ENCODE measurements around the gene TRIM71.

TRIM71 gene

GRCh38 chr3:32886911-32887310, 69.1 kb downstream of the TRIM71 start:
- no peak for DNase-seq

DNA sequence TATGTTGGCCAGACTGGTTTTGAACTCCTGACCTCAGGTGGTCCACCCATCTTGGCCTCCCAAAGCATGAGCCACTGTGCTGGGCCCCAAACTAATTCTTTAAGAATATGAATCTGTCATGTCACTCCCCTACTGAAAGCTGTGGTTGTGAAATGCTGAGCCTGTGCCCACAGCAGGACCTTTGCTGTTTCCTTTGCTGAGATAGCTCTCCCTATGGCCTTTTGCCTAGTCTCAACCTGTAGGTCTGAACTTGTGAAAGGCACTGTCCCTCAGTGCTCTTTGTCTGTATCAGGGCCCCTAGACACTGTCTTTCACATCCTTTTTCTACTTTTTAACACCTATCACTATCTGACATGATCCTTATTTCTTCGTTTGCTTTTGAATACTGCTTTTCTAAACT, 70.9 kb downstream of the TRIM71 start:
- DNase-seq = no peak

- DNase-seq = no peak
These were observed 72.9 kb downstream of the TRIM71 start for GRCh38 chr3:32890420-32891276.

DNA sequence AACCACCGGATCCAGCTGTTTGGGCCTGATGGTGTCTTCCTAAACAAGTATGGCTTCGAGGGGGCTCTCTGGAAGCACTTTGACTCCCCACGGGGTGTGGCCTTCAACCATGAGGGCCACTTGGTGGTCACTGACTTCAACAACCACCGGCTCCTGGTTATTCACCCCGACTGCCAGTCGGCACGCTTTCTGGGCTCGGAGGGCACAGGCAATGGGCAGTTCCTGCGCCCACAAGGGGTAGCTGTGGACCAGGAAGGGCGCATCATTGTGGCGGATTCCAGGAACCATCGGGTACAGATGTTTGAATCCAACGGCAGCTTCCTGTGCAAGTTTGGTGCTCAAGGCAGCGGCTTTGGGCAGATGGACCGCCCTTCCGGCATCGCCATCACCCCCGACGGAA, 73.6 kb downstream of the TRIM71 start:
- no peak for DNase-seq

DNA sequence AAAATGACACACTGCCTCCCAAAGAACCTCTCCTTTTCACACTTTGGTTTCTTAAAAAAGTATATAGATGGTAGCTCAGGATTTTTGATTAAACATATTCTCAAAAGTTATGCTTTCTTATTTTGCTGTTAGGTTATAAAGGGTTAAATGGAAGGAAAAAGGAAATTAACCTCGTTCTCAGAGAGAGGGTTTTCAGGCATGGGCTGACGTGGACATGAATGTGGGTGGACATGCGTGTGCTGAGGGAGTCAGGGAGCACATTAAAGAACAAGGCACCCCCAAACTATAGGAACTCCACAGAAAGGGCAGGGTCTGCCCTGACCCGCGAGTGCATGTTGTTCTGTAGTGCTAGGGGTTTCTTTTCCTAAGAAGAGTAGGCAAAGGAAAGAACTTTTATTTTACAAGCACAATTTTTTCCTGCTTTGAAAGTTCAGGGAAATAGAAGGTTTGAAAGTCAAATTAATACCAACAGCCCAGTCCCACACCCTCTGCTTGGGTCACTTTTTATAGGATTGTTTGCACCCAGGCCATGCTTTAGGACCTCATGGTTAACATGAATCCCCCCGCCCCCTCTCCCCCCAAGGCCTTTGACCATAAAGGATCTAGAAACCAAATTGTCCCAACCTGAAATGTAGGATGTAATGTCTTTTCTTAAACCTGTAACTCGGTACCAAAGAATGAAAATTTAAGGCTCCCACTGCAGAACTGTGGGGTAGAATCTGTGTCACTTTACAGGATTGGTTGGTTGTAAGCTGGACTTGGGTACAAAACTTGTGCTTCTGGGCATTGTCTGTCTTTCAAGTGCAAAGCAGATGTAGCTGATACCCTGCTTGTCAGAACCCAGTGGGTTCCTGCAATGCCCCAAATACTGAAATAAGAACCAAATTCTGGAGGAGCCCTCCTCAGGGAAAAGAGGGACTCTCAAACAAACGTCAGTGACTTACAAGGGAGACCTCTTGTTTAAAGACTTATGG, 75.1 kb downstream of the TRIM71 start:
- DNase-seq = no peak

GRCh38 chr3:32894977-32895376, 77.2 kb downstream of the TRIM71 start:
- no peak for DNase-seq

GRCh38 chr3:32895701-32896100, 77.9 kb downstream of the TRIM71 start:
- peak in 4 of 56 donors; percentile 5 to 10 (median 6) for DNase-seq

DNA sequence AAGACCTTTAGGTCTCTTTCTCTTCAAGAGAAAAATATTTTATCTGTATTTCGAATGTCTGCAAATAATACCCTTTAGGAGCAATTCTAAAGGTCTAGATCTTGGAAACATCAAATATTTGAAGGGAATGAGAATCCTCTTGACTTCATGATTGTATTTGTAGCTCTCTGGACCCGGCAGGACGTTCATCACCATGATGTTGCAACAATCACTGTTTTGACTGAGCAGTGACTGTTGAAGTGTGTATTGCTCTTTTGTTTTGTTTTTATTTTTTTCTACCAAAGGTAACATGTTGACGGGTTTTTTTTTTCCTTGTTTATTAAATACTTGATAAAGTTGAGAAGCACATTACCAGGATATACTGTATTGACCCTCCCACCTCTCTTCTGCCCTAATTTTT, 78.3 kb downstream of the TRIM71 start:
- no peak for DNase-seq

GRCh38 chr3:32897001-32897601, 79.3 kb downstream of the TRIM71 start:
- DNase-seq = no peak

DNA sequence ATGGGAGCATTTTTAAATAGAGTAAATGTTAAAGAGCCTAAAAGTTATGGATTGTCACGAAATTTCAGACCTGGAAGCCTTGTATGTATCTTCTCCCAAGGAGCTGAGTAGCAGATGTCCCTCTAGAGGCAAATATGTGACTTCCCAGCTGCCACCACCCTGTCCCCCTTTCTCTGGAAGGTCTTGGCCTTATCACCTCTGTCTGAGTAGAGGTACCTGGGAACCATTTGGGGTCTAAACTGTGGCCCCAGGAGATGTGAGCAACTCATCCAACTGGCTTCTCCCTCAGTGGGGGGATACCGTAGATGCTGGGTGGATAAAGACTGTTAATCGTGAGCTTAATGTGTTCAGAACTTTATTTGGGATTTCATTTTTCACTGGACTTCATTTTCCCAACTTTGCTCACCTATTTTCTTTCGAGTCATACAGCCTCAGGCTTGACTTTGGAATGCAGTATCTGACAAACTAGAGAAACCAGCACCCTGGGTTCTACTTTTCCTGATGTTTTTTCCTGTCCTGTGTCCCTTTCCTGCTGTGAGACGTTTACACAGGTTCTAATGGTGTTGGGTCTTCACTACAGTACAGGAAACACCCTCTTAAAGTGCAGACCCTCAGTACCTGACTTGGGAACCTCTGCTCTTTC, 80.3 kb downstream of the TRIM71 start:
- DNase-seq = no peak

GRCh38 chr3:32899265-32899664, 81.5 kb downstream of the TRIM71 start:
- DNase-seq = no peak

- DNase-seq = no peak
These were observed 83.5 kb downstream of the TRIM71 start for GRCh38 chr3:32901005-32901932.

DNA sequence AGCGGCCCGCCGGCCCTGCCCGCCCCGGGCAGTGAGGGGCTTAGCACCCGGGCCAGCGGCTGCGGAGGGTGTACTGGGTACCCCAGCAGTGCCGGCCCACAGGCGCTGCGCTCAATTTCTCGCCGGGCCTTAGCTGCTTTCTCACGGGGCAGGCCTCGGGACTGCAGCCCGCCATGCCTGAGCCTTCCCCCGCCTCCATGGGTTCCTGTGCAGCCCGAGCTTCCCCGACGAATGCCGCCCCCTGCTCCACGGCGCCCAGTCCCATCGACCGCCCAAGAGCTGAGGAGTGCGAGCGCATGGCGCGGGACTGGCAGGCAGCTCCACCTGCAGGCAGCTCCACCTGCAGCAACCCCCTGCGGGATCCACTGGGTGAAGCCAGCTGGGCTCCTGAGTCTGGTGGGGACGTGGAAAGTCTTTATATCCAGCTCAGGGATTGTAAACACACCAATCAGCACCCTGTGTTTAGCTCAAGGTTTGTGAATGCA, 85.1 kb downstream of the TRIM71 start:
- DNase-seq = peak in 3 of 56 donors; percentile 8 to 32 (median 10)

DNA sequence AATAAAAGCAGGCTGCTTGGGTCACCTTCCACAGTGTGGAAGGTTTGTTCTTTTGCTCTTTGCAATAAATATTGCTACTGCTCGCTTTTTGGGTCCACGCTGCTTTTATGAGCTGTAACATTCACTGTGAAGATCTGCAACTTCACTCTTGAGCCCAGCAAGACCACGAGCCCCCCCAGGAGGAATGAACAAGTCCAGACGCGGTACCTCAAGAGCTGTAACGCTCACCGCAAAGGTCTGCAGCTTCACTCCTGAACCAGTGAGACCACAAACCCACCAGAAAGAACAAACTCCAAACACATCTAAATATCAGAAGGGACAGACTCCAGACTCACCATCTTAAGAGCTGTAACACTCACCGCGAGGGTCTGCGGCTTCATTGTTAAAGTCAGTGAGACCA, 86.2 kb downstream of the TRIM71 start:
- no peak for DNase-seq

GRCh38 chr3:32909999-32910398, 92.2 kb downstream of the TRIM71 start:
- DNase-seq = no peak

GRCh38 chr3:32910954-32911353, 93.2 kb downstream of the TRIM71 start:
- DNase-seq = no peak

- no peak for DNase-seq
These were observed 94.2 kb downstream of the TRIM71 start for GRCh38 chr3:32912046-32912445.

DNA sequence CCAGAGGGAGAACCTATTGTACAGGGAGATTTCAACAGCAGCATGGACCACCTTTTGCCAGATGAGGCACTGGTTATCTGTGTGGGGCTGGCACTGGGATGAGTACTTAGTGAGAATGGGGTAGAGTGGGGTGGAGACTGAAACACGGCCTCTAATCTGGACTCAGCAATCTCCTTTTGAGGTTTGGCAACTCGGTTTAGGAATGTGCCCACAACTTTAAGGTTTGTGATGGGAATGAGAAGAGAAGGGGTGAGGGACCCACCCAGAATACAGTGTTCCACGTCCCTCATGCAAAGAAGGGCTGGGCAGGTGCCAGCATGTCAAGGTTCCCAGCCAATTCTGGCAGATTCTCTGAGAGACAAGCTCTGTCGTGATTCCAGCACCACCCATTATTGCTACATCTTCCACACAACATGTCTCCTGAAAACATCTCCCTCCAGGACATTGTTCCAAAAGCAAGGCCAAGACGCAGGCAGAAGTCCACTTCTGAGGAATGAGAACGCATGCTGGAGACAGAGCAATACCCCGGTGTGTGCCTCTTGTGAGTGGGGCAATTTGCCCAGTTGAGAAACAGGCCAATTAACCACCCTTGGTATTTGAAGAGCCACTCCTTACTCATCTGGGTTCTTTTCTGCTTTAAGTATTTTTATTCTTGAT, 96.1 kb downstream of the TRIM71 start:
- no peak for DNase-seq

GRCh38 chr3:32919920-32920319, 102.1 kb downstream of the TRIM71 start:
- no peak for DNase-seq
